B cell (primary cell): Measurements from ENCODE around the gene CELA3B. TPM values are rescaled to one million over a fixed set of nuclear protein-coding genes. Genes with fewer than 3 reads are reported as not detected.

ENCODE experiments used
- ATAC-seq: fragments of 200-7000 bp; cut with Tn5 transposase; one replicate; pipeline ENCODE4 v1.10.0; 2021; ENCODE audit warnings: low read depth, mild to moderate bottlenecking, moderate number of reproducible peaks, moderate library complexity
- CTCF ChIA-PET: fragments of 350-600 bp; sonication (Branson Sonifier 250); formaldehyde crosslinking; loops from one replicate; lab custom pipeline; 2021; ENCODE audit warnings: antibody characterized with exemption, inconsistent platforms; lab: Charles Lee
- POLR2A ChIA-PET: fragments of 350-600 bp; sonication (Branson Sonifier 250); formaldehyde crosslinking; loops from one replicate; lab custom pipeline; 2021; ENCODE audit warnings: antibody characterized with exemption; lab: Charles Lee
- DNase-seq: peaks from one replicate; pipeline ENCODE4 v3.0.0; 2013
- H2AFZ ChIP-seq: 2 replicates; pipeline ENCODE4 v1.6.1; 2012; ENCODE audit warnings: mild to moderate bottlenecking, low read depth, low read length; ENCODE audit not compliant: insufficient read depth, poor library complexity, severe bottlenecking
- H3K27ac ChIP-seq, 2 donors: 1 replicate in 1 of 2; 2 replicates in 1 of 2; pipeline ENCODE4 v1.5.1; 2012 to 2013; ENCODE audit warnings: low read length in 2 of 2, mild to moderate bottlenecking in 2 of 2, moderate library complexity in 1 of 2
- H3K27me3 ChIP-seq, 4 experiments: fragments of 200-600 bp in 1 of 4; sonication (generic) in 1 of 4; replicated peaks in 1 of 4; 1 replicate in 2 of 4; 2 replicates in 2 of 4; pipeline versions ENCODE4 v1.6.1 to v1.7.0; 2013 to 2016; ENCODE audit warnings: low read length in 3 of 4, mild to moderate bottlenecking in 2 of 4, mixed read lengths in 1 of 4, moderate library complexity in 1 of 4; ENCODE audit not compliant: insufficient read depth in 4 of 4, control insufficient read depth in 3 of 4; ENCODE audit errors: control extremely low read depth in 1 of 4
- H3K36me3 ChIP-seq, 2 experiments: replicated peaks in 1 of 2; 1 replicate in 1 of 2; 2 replicates in 1 of 2; pipeline versions ENCODE4 v1.6.1 to v1.7.1; 2013; ENCODE audit warnings: low read length in 1 of 2; ENCODE audit not compliant: insufficient read depth in 2 of 2, control insufficient read depth in 1 of 2; ENCODE audit errors: control extremely low read depth in 1 of 2, extremely low read depth in 1 of 2
- H3K4me1 ChIP-seq, 2 donors: fragments of 200-600 bp in 1 of 2; sonication (generic) in 1 of 2; 1 replicate in 1 of 2; 2 replicates in 1 of 2; pipeline versions ENCODE4 v1.5.1 to v1.6.1; 2013 to 2017; ENCODE audit warnings: low read length in 2 of 2; ENCODE audit not compliant: control insufficient read depth in 2 of 2, insufficient read depth in 2 of 2
- H3K4me2 ChIP-seq: replicated peaks from 2 replicates; pipeline ENCODE3; 2012; ENCODE audit warnings: mild to moderate bottlenecking, low read depth, low read length; ENCODE audit not compliant: poor library complexity, severe bottlenecking
- H3K4me3 ChIP-seq, 5 experiments: fragments of 200-600 bp in 1 of 5; sonication (generic) in 1 of 5; 1 replicate in 3 of 5; 2 replicates in 2 of 5; pipeline versions ENCODE4 v1.5.1 to v1.7.0; 2011 to 2016; ENCODE audit warnings: low read length in 4 of 5, mild to moderate bottlenecking in 4 of 5, low read depth in 2 of 5, control low read depth in 1 of 5, moderate library complexity in 1 of 5; ENCODE audit not compliant: insufficient read depth in 1 of 5; ENCODE audit errors: control extremely low read depth in 1 of 5, extremely low read depth in 1 of 5
- H3K79me2 ChIP-seq: fragments of 200-600 bp; sonication (generic); one replicate; pipeline ENCODE4 v1.6.0; 2016; ENCODE audit warnings: low read length; ENCODE audit not compliant: control insufficient read depth, insufficient read depth
- H3K9ac ChIP-seq: fragments of 200-600 bp; sonication (generic); 2 replicates; pipeline ENCODE4 v1.6.1; 2017; ENCODE audit warnings: mild to moderate bottlenecking, low read length, moderate library complexity
- H3K9me3 ChIP-seq, 3 donors: one replicate each; pipeline versions ENCODE4 v1.6.1 to v1.7.1; 2013; ENCODE audit warnings: low read length in 2 of 3; ENCODE audit not compliant: control insufficient read depth in 2 of 3, insufficient read depth in 1 of 3; ENCODE audit errors: control extremely low read depth in 1 of 3
- H4K20me1 ChIP-seq: 2 replicates; pipeline ENCODE4 v1.6.0; 2012; ENCODE audit warnings: mild to moderate bottlenecking, low read length; ENCODE audit not compliant: insufficient read depth, control insufficient read depth, poor library complexity, severe bottlenecking
- H3K27ac Mint-ChIP-seq: one replicate; pipeline ENCODE4 v1.8.0; 2021; ENCODE audit warnings: mixed read lengths
- H3K27me3 Mint-ChIP-seq: one replicate; pipeline ENCODE4 v1.8.0; 2021; ENCODE audit warnings: mixed read lengths
- H3K4me1 Mint-ChIP-seq: one replicate; pipeline ENCODE4 v1.8.0; 2021; ENCODE audit warnings: mixed read lengths
- H3K4me3 Mint-ChIP-seq: one replicate; pipeline ENCODE4 v1.8.0; 2021; ENCODE audit warnings: mixed read lengths
- H3K9me3 Mint-ChIP-seq: one replicate; pipeline ENCODE4 v1.8.0; 2022; ENCODE audit warnings: mixed read lengths; ENCODE audit not compliant: insufficient read depth
- EZH2 ChIP-seq: IDR thresholded peaks from 2 replicates; pipeline ENCODE4 v1.6.1; 2012; ENCODE audit warnings: borderline replicate concordance, low read depth, mild to moderate bottlenecking, moderate library complexity, low read length; ENCODE audit not compliant: insufficient read depth, poor library complexity, severe bottlenecking
- WGBS: methylation state at CpG from one replicate; pipeline ENCODE4 v1.1.5; 2013; ENCODE audit warnings: missing lambda C conversion rate; ENCODE audit not compliant: insufficient coverage; 5-methylcytosine and 5-hydroxymethylcytosine counted together
- intact Hi-C: fragments of 100-400 bp; cut with micrococcal nuclease; formaldehyde crosslinking; loops from one replicate; pipeline ENCODE4 v1.10.0; 2022
- polyA plus RNA-seq: library from polyadenylated mRNA; depleted of rRNA; stranded (reverse); fragments of >200 nt; gene quantifications from 2 replicates; pipeline ENCODE4 v1.2.3, GENCODE V29; 2012
- total RNA-seq, 2 donors: library from RNA; stranded (reverse); fragments of 120-200 nt in 1 of 2; gene quantifications; 1 replicate in 1 of 2; 2 replicates in 1 of 2; pipeline versions ENCODE4 v1.2.3 to v1.2.4, GENCODE V29; 2013 to 2022
- TF ChIP-seq, protein P1 (sequence below): fragments of 200-600 bp; IDR thresholded peaks from one replicate; pipeline ENCODE4 v1.8.0; 2022; ENCODE audit warnings: antibody characterized with exemption, mild to moderate bottlenecking

Gene CELA3B
- total and polyA plus RNA-seq, 2 donors (not counting 1 experiment from before 2014, with no cell fraction given), result not detected

DNA sequence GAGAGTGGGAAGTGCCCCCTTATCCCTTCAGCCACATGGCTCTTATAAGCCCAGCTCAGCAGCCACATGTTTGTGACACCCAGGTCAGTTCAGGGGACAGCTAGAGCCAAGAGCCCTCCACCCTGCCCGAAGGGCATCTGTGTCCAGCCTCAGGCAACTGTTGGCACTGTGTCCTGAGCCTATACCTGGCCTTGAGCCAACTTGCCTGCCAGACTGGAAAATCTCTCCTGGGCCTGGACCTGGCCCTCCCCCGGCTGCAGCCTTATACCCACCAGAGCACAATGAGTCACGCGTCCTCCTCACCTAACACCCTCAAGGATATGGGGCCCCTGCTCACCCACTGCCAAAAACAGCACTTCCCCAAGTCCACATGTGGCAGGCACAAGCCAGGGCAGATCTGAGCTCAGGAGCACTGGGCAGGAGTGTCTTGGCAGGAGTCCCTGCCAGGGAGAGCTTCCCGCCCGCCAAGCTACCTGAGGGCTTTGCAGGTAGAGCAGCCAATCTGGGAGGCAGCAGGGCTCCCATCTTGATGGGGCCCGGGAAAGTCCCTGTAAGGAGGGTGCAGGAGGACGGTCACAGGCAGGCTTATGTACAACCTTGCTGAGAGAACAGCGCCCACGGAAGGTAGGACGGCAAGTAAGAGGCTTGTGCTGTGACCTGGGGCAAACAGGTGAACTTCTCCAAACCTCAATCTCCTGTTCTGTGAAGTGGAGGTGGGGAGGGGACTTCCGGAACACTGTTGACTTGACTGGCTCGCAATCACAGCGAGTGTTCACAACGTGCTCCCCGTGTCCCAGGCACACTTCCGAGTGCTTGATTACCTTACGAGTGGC is 19.9 kb upstream of the CELA3B start:
- ChIA-PET POLR2A (interaction anchor here (0.5 to 0.6 kb wide), 2 partner anchors 69 to 1371 kb away, joined by 3 to 9 read pairs; no protein-coding TSS in a partner anchor), CTCF (interaction anchor here (0.6 kb wide), 1 partner anchor 691 kb away, joined by 3 read pairs; no protein-coding TSS in a partner anchor)
- Histone ChIP-seq H3K79me2 (no peaks in the 10 kb centered on the region), H3K27ac (no peak overlapping the region), H3K4me3 (no peak overlapping the region), H3K4me1 (peaks cover 0 to 6% of the 10 kb centered on the region in 2 donors), H3K9me3 (no peaks in the 10 kb centered on the region), H2AFZ (no peak overlapping the region), H3K27me3 (peaks cover 0 to 10% (median 0%) of the 10 kb centered on the region in 4 experiments), H3K36me3 (no peaks in the 10 kb centered on the region), H4K20me1 (no peaks in the 10 kb centered on the region), H3K4me2 (peak overlapping the region; percentile 12), H3K9ac (no peak overlapping the region)
- intact Hi-C loops, result no loop called here
- ATAC-seq (no peak), DNase-seq (no peak)
- TF ChIP-seq EZH2, result no peak
- TF ChIP-seq, protein P1, sequence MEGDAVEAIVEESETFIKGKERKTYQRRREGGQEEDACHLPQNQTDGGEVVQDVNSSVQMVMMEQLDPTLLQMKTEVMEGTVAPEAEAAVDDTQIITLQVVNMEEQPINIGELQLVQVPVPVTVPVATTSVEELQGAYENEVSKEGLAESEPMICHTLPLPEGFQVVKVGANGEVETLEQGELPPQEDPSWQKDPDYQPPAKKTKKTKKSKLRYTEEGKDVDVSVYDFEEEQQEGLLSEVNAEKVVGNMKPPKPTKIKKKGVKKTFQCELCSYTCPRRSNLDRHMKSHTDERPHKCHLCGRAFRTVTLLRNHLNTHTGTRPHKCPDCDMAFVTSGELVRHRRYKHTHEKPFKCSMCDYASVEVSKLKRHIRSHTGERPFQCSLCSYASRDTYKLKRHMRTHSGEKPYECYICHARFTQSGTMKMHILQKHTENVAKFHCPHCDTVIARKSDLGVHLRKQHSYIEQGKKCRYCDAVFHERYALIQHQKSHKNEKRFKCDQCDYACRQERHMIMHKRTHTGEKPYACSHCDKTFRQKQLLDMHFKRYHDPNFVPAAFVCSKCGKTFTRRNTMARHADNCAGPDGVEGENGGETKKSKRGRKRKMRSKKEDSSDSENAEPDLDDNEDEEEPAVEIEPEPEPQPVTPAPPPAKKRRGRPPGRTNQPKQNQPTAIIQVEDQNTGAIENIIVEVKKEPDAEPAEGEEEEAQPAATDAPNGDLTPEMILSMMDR, result no peak
- Mint-ChIP-seq H3K27me3 (peaks cover 20% of the 10 kb centered on the region), H3K27ac (no peak overlapping the region), H3K9me3 (no peaks in the 10 kb centered on the region), H3K4me1 (peaks cover 3% of the 10 kb centered on the region), H3K4me3 (no peak overlapping the region)
- WGBS, result 57% methylated on average over 13 of the region's 18 CpGs

DNA sequence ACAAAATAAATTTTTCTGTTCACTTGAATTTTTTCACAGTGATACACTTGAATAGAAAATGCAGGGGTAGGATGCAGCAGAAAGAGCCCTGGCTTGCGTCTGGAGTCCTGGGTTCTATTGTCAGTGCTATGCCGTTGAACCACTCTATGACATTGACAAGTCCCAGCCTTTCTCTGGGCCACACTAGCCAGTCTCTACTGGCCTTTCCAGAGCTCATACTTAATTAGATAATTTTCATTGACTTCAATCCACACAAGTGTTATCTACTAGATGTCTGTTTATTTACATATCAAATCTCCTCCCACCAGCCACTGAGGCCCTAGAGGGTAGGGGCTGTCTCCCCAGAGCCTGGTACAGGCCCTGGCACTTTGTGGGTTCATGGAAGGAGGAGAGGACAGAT is 15.5 kb upstream of the CELA3B start:
- Histone ChIP-seq H3K79me2 (no peaks in the 10 kb centered on the region), H3K27ac (no peak overlapping the region), H4K20me1 (no peaks in the 10 kb centered on the region), H2AFZ (no peak overlapping the region), H3K4me1 (peaks cover 0 to 10% of the 10 kb centered on the region in 2 donors), H3K9me3 (no peaks in the 10 kb centered on the region), H3K9ac (no peak overlapping the region), H3K4me3 (no peak overlapping the region), H3K27me3 (peaks cover 0 to 10% (median 0%) of the 10 kb centered on the region in 4 experiments), H3K36me3 (no peaks in the 10 kb centered on the region), H3K4me2 (no peak overlapping the region)
- Mint-ChIP-seq H3K27me3 (peaks cover 22% of the 10 kb centered on the region), H3K4me3 (no peak overlapping the region), H3K4me1 (peaks cover 3% of the 10 kb centered on the region), H3K27ac (no peak overlapping the region), H3K9me3 (no peaks in the 10 kb centered on the region)
- DNase-seq, result no peak
- CTCF ChIA-PET, result interaction anchor here (0.9 to 1.1 kb wide), 3 partner anchors 260 to 452 kb away, joined by 3 read pairs; partner anchors contain the start of gene ALPL
- WGBS, result 94% methylated on average over 2 of the region's 2 CpGs
- TF ChIP-seq, protein P1, result no peak
- no peak for TF ChIP-seq EZH2
- intact Hi-C loops, result loop anchor here (5.0 to 10.0 kb wide), 2 partner anchors 304 to 707 kb away; no protein-coding TSS in a partner anchor
- ATAC-seq, result no peak
- POLR2A ChIA-PET, result no interaction called here
